Endometrium (tissue), 2 donors: ENCODE measurements around the gene MYO3A.
"Not testable (repeated sequence)": the region's sequence is repeated elsewhere in the genome, so short reads cannot be mapped to it uniquely, and the experiment has no call there.

Source experiments
- FAIRE-seq: peaks from 2 replicates; lab custom pipeline; 2012; peaks lifted over from hg19 to GRCh38; lab: Jason Lieb, UNC
- donor health status: control.
- donor health status: control.

MYO3A gene

GRCh38 chr10:25988583-25988982 is 54.6 kb downstream of the MYO3A start:
- peak; percentile 74 for FAIRE-seq

GRCh38 chr10:25989951-25990350 is 55.9 kb downstream of the MYO3A start:
- FAIRE-seq = no peak

- no peak for FAIRE-seq
Measured at GRCh38 chr10:25999295-25999981, 65.4 kb downstream of the MYO3A start.

- no peak for FAIRE-seq
Measured at GRCh38 chr10:26000971-26001370, 66.9 kb downstream of the MYO3A start.

- not testable (repeated sequence) for FAIRE-seq
Measured at GRCh38 chr10:26002466-26002865, 68.4 kb downstream of the MYO3A start.

- FAIRE-seq = no peak
Measured at GRCh38 chr10:26015092-26015491, 81.1 kb downstream of the MYO3A start.

- FAIRE-seq = no peak
Measured at GRCh38 chr10:26022831-26023230, 88.8 kb downstream of the MYO3A start.

GRCh38 chr10:26024303-26024702 is 90.3 kb downstream of the MYO3A start:
- FAIRE-seq = no peak

GRCh38 chr10:26025523-26025922 is 91.5 kb downstream of the MYO3A start:
- no peak for FAIRE-seq

- FAIRE-seq = no peak
Measured at GRCh38 chr10:26029858-26030257, 95.8 kb downstream of the MYO3A start.

- no peak for FAIRE-seq
Measured at GRCh38 chr10:26031300-26031699, 97.3 kb downstream of the MYO3A start.

GRCh38 chr10:26043469-26043868 is 109.4 kb downstream of the MYO3A start:
- FAIRE-seq = no peak

- FAIRE-seq = no peak
Measured at GRCh38 chr10:26044141-26044749, 110.2 kb downstream of the MYO3A start.

GRCh38 chr10:26046073-26046700 is 112.2 kb downstream of the MYO3A start:
- FAIRE-seq = no peak

GRCh38 chr10:26048756-26049155 is 114.7 kb downstream of the MYO3A start:
- FAIRE-seq = no peak

- no peak for FAIRE-seq
Measured at GRCh38 chr10:26052326-26052725, 118.3 kb downstream of the MYO3A start.

- FAIRE-seq = no peak
Measured at GRCh38 chr10:26057466-26057865, 123.4 kb downstream of the MYO3A start.

GRCh38 chr10:26064106-26064505 is 130.1 kb downstream of the MYO3A start:
- FAIRE-seq = no peak

- no peak for FAIRE-seq
Measured at GRCh38 chr10:26067680-26068079, 133.7 kb downstream of the MYO3A start.

- FAIRE-seq = not testable (repeated sequence)
Measured at GRCh38 chr10:26080971-26081370, 146.9 kb downstream of the MYO3A start.

- FAIRE-seq = no peak
Measured at GRCh38 chr10:26081459-26081858, 147.4 kb downstream of the MYO3A start.

- FAIRE-seq = no peak
Measured at GRCh38 chr10:26085549-26085948, 151.5 kb downstream of the MYO3A start.

GRCh38 chr10:26087666-26088065 is 153.6 kb downstream of the MYO3A start:
- FAIRE-seq = no peak

- FAIRE-seq = no peak
Measured at GRCh38 chr10:26090026-26090425, 156.0 kb downstream of the MYO3A start.
